NCI-H1436 treated with DMSO at 0.1 percent for 48 hours (cell line): ENCODE results near the gene CHCHD6.

ENCODE experiments used
- DNase-seq: peaks from one replicate; lab custom pipeline; 2025; lab: John Stamatoyannopoulos, UW

CHCHD6 gene

GRCh38 chr3:126704494-126705214 lies 614 bp downstream of the CHCHD6 start:
- DNase-seq: no peak

GRCh38 chr3:126706631-126707030 lies 2.6 kb downstream of the CHCHD6 start:
- DNase-seq: no peak

- no peak for DNase-seq
These were observed 7.2 kb downstream of the CHCHD6 start for GRCh38 chr3:126711121-126711760.

GRCh38 chr3:126713199-126713598 lies 9.2 kb downstream of the CHCHD6 start:
- DNase-seq: no peak

- no peak for DNase-seq
These were observed 10.3 kb downstream of the CHCHD6 start for GRCh38 chr3:126714276-126714900.

- DNase-seq: no peak
These were observed 10.9 kb downstream of the CHCHD6 start for GRCh38 chr3:126714921-126715320.

- no peak for DNase-seq
These were observed 11.4 kb downstream of the CHCHD6 start for GRCh38 chr3:126715432-126715831.

- no peak for DNase-seq
These were observed 12.0 kb downstream of the CHCHD6 start for GRCh38 chr3:126716057-126716456.

- DNase-seq: no peak
These were observed 14.8 kb downstream of the CHCHD6 start for GRCh38 chr3:126718561-126719445.

- DNase-seq: no peak
These were observed 16.6 kb downstream of the CHCHD6 start for GRCh38 chr3:126720596-126720995.

- no peak for DNase-seq
These were observed 17.2 kb downstream of the CHCHD6 start for GRCh38 chr3:126721246-126721645.

GRCh38 chr3:126723237-126723636 lies 19.2 kb downstream of the CHCHD6 start:
- DNase-seq: no peak

GRCh38 chr3:126723801-126724200 lies 19.8 kb downstream of the CHCHD6 start:
- no peak for DNase-seq

- no peak for DNase-seq
These were observed 24.6 kb downstream of the CHCHD6 start for GRCh38 chr3:126728680-126729079.

GRCh38 chr3:126730376-126730775 lies 26.3 kb downstream of the CHCHD6 start:
- no peak for DNase-seq

- DNase-seq: no peak
These were observed 27.0 kb downstream of the CHCHD6 start for GRCh38 chr3:126731044-126731443.

GRCh38 chr3:126732281-126733060 lies 28.4 kb downstream of the CHCHD6 start:
- DNase-seq: no peak

- DNase-seq: no peak
These were observed 29.0 kb downstream of the CHCHD6 start for GRCh38 chr3:126733061-126733430.

- no peak for DNase-seq
These were observed 30.2 kb downstream of the CHCHD6 start for GRCh38 chr3:126734106-126734723.

GRCh38 chr3:126737527-126737926 lies 33.5 kb downstream of the CHCHD6 start:
- DNase-seq: no peak

GRCh38 chr3:126742057-126742456 lies 38.0 kb downstream of the CHCHD6 start:
- no peak for DNase-seq
